ENCODE measurements around the gene TRDMT1. TPM values are rescaled to one million over a fixed set of nuclear protein-coding genes. Genes with fewer than 3 reads are reported as not detected.

The TRDMT1 gene
- total RNA-seq, 1 experiment from 2014 or later, result 20.2 TPM

- Mint-ChIP-seq H3K9me3 (no peaks in the 10 kb centered on the region), H3K27ac (no peak overlapping the region), H3K36me3 (ENCODE audit: insufficient read depth in 1 of 3, low read depth in 3 of 3) (no peaks in the 10 kb centered on the region; a peak in 1 of 7 replicates), H3K4me1 (no peaks in the 10 kb centered on the region), H3K4me3 (no peak overlapping the region), H3K27me3 (ENCODE audit: low read depth) (no peaks in the 10 kb centered on the region)
- Histone ChIP-seq H3K79me2 (ENCODE audit: insufficient read depth, low read length) (no peaks in the 10 kb centered on the region), H3K9me3 (ENCODE audit: control insufficient read depth, low read depth, low read length) (no peaks in the 10 kb centered on the region), H3K56ac (ENCODE audit: insufficient read length, low read depth, low read length) (no peak overlapping the region), H4K8ac (replicated peaks; ENCODE audit: insufficient read length, low read depth, low read length) (no peak overlapping the region), H3K4me1 (ENCODE audit: insufficient read depth, low read length) (no peaks in the 10 kb centered on the region), H3K23ac (ENCODE audit: insufficient read length, low read depth, low read length) (no peak overlapping the region), H4K91ac (ENCODE audit: insufficient read length, low read depth, low read length) (no peak overlapping the region), H2BK120ac (ENCODE audit: low read depth, low read length, poor library complexity, severe bottlenecking) (no peak overlapping the region), H3K4me2 (ENCODE audit: insufficient read depth, insufficient read length, low read length) (no peak overlapping the region), H2BK15ac (ENCODE audit: low read depth, low read length) (no peak overlapping the region), H4K5ac (ENCODE audit: insufficient read length, low read depth, low read length) (no peak overlapping the region), H3K23me2 (ENCODE audit: insufficient read length, low read depth, low read length, poor library complexity, severe bottlenecking) (no peaks in the 10 kb centered on the region), H3K27ac (ENCODE audit: insufficient read length, low read depth, low read length) (no peak overlapping the region), H2AK5ac (ENCODE audit: insufficient read length, low read length) (no peak overlapping the region), H3K4ac (ENCODE audit: low read depth, low read length) (no peak overlapping the region), H2BK12ac (ENCODE audit: insufficient read length, low read depth, low read length) (no peak overlapping the region), H3K14ac (ENCODE audit: insufficient read depth, low read length) (no peak overlapping the region), H2BK5ac (ENCODE audit: insufficient read length, low read length) (no peak overlapping the region), H3K27me3 (ENCODE audit: insufficient read depth, low read length) (no peaks in the 10 kb centered on the region; the same call in 1 of the 2 replicates), H3K18ac (ENCODE audit: insufficient read length, low read depth, low read length) (no peak overlapping the region), H2AFZ (ENCODE audit: low read length) (no peak overlapping the region), H3K79me1 (ENCODE audit: insufficient read depth, low read depth, low read length, poor library complexity, severe bottlenecking) (no peaks in the 10 kb centered on the region), H2BK20ac (ENCODE audit: low read depth, low read length, poor library complexity, severe bottlenecking) (no peak overlapping the region), H4K20me1 (ENCODE audit: control insufficient read depth, insufficient read depth, insufficient read length) (no peaks in the 10 kb centered on the region), H3K9ac (ENCODE audit: extremely low read depth, insufficient read length, low read length) (no peak overlapping the region), H3T11ph (ENCODE audit: low read length) (no peak overlapping the region)
- no CpG with 5 or more reads among the region's 3 CpGs for WGBS (ENCODE audit: extremely low coverage, insufficient read length, low lambda C conversion rate)
- TF ChIP-seq CTCF (conservative IDR thresholded peaks at IDR 0.05), result no peak
- DNase-seq, result no peak
These were observed 54.6 kb downstream of the TRDMT1 start for GRCh38 chr10:17146892-17147291.

Data from H9 (cell line).